ENCODE data around the gene CAPZA1.
A peak's percentile ranks its signal among the peaks of the same experiment; 100 is the strongest.

CAPZA1 gene

DNA sequence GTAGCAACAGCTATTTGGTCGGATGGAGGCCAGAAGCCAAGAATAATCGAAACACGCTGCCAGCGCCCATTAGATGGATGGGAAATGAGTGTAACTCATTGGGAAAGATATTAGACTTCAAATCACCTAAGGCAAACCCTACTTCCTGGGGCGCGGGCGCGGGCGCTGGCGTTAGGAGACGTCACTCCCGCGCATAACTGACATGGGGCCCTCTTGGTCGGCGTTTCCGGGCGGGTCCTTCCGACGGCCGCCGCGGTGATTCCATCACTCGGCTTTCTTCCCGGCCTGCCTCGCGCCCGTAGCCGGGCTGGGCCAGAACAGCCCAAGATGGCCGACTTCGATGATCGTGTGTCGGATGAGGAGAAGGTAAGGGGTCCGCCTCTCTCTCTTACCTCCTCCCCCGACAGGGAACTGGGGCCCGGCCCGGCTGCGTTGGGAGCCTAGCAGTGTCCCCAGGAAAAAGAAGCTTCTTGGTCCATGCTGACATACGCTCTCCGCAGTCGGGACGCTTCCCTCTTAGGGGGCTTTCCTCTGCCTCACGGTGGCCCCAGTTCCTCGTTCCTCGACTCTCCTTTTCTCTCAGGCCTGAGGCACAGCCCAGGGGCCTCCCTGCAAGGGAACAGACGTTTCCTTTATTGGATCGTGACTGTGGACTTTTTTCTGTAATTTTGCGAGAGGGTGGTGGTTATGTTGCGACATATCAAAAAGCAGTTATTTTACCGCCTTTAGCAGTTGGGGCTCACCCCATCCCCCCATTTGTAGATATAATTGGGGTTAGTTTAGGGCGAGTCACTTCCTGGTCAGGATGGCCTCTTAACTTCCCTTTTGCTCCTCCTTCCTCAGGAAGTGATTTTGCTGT, at the start of gene CAPZA1 (continued):
- TF ChIP-seq, protein P1, sequence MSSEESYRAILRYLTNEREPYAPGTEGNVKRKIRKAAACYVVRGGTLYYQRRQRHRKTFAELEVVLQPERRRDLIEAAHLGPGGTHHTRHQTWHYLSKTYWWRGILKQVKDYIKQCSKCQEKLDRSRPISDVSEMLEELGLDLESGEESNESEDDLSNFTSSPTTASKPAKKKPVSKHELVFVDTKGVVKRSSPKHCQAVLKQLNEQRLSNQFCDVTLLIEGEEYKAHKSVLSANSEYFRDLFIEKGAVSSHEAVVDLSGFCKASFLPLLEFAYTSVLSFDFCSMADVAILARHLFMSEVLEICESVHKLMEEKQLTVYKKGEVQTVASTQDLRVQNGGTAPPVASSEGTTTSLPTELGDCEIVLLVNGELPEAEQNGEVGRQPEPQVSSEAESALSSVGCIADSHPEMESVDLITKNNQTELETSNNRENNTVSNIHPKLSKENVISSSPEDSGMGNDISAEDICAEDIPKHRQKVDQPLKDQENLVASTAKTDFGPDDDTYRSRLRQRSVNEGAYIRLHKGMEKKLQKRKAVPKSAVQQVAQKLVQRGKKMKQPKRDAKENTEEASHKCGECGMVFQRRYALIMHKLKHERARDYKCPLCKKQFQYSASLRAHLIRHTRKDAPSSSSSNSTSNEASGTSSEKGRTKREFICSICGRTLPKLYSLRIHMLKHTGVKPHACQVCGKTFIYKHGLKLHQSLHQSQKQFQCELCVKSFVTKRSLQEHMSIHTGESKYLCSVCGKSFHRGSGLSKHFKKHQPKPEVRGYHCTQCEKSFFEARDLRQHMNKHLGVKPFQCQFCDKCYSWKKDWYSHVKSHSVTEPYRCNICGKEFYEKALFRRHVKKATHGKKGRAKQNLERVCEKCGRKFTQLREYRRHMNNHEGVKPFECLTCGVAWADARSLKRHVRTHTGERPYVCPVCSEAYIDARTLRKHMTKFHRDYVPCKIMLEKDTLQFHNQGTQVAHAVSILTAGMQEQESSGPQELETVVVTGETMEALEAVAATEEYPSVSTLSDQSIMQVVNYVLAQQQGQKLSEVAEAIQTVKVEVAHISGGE (tag by site-specific recombination; conservative IDR thresholded peaks at IDR 0.05; ENCODE audit: low read depth) = peak; percentile 76
- TF ChIP-seq YY1 (tag by site-specific recombination; IDR thresholded peaks at IDR 0.05) (peak; percentile 87), ZNF677 (tag by site-specific recombination; IDR thresholded peaks at IDR 0.05) (no peak), ZNF707 (tag by site-specific recombination; IDR thresholded peaks at IDR 0.05) (no peak), ZNF138 (tag by site-specific recombination; IDR thresholded peaks at IDR 0.05; ENCODE audit: borderline replicate concordance) (no peak), KLF16 (tag by site-specific recombination; IDR thresholded peaks at IDR 0.05) (no peak; the same call in 1 of the 2 replicates), ZNF48 (tag by site-specific recombination; IDR thresholded peaks at IDR 0.05) (no peak), GLIS2 (tag by site-specific recombination; IDR thresholded peaks at IDR 0.05) (peak; percentile 93), ZNF585B (tag by site-specific recombination; IDR thresholded peaks at IDR 0.05) (no peak; the same call in 1 of the 2 replicates), ZNF629 (tag by site-specific recombination; IDR thresholded peaks at IDR 0.05) (peak; percentile 99), ZNF76 (tag by site-specific recombination; IDR thresholded peaks at IDR 0.05; ENCODE audit: borderline replicate concordance, low read depth) (peak; percentile 91), ZNF341 (tag by site-specific recombination; IDR thresholded peaks at IDR 0.05; ENCODE audit: low read depth) (peak; percentile 84), ZNF558 (tag by site-specific recombination; IDR thresholded peaks at IDR 0.05) (0 out of 2 replicates have a peak, but pooled peaks have one; percentile 4), ZBTB7A (tag by site-specific recombination; IDR thresholded peaks at IDR 0.05; ENCODE audit: low read depth) (0 out of 2 replicates have a peak, but pooled peaks have one; percentile 11), ZNF837 (tag by site-specific recombination; IDR thresholded peaks at IDR 0.05) (no peak), SP2 (tag by site-specific recombination; IDR thresholded peaks at IDR 0.05) (peak; percentile 75), ZNF785 (tag by site-specific recombination; IDR thresholded peaks at IDR 0.05) (no peak), MZF1 (tag by site-specific recombination; IDR thresholded peaks at IDR 0.05; ENCODE audit: borderline replicate concordance) (no peak)
- TF ChIP-seq, protein P2, sequence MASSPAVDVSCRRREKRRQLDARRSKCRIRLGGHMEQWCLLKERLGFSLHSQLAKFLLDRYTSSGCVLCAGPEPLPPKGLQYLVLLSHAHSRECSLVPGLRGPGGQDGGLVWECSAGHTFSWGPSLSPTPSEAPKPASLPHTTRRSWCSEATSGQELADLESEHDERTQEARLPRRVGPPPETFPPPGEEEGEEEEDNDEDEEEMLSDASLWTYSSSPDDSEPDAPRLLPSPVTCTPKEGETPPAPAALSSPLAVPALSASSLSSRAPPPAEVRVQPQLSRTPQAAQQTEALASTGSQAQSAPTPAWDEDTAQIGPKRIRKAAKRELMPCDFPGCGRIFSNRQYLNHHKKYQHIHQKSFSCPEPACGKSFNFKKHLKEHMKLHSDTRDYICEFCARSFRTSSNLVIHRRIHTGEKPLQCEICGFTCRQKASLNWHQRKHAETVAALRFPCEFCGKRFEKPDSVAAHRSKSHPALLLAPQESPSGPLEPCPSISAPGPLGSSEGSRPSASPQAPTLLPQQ (tag by site-specific recombination; IDR thresholded peaks at IDR 0.05) = peak; percentile 58; the same call in 1 of the 2 replicates
- TF ChIP-seq, protein P3, sequence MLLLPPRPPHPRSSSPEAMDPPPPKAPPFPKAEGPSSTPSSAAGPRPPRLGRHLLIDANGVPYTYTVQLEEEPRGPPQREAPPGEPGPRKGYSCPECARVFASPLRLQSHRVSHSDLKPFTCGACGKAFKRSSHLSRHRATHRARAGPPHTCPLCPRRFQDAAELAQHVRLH (tag by site-specific recombination; IDR thresholded peaks at IDR 0.05) = no peak
- TF ChIP-seq, protein P4, sequence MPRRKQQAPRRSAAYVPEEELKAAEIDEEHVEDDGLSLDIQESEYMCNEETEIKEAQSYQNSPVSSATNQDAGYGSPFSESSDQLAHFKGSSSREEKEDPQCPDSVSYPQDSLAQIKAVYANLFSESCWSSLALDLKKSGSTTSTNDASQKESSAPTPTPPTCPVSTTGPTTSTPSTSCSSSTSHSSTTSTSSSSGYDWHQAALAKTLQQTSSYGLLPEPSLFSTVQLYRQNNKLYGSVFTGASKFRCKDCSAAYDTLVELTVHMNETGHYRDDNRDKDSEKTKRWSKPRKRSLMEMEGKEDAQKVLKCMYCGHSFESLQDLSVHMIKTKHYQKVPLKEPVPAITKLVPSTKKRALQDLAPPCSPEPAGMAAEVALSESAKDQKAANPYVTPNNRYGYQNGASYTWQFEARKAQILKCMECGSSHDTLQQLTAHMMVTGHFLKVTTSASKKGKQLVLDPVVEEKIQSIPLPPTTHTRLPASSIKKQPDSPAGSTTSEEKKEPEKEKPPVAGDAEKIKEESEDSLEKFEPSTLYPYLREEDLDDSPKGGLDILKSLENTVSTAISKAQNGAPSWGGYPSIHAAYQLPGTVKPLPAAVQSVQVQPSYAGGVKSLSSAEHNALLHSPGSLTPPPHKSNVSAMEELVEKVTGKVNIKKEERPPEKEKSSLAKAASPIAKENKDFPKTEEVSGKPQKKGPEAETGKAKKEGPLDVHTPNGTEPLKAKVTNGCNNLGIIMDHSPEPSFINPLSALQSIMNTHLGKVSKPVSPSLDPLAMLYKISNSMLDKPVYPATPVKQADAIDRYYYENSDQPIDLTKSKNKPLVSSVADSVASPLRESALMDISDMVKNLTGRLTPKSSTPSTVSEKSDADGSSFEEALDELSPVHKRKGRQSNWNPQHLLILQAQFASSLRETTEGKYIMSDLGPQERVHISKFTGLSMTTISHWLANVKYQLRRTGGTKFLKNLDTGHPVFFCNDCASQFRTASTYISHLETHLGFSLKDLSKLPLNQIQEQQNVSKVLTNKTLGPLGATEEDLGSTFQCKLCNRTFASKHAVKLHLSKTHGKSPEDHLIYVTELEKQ (tag by site-specific recombination; IDR thresholded peaks at IDR 0.05; ENCODE audit: borderline replicate concordance) = no peak
- TF ChIP-seq, protein P5, sequence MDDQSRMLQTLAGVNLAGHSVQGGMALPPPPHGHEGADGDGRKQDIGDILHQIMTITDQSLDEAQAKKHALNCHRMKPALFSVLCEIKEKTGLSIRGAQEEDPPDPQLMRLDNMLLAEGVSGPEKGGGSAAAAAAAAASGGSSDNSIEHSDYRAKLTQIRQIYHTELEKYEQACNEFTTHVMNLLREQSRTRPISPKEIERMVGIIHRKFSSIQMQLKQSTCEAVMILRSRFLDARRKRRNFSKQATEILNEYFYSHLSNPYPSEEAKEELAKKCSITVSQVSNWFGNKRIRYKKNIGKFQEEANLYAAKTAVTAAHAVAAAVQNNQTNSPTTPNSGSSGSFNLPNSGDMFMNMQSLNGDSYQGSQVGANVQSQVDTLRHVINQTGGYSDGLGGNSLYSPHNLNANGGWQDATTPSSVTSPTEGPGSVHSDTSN (CRISPR knock-in tag; IDR thresholded peaks at IDR 0.05) = 0 out of 2 replicates have a peak, but pooled peaks have one; percentile 61
- TF ChIP-seq, protein P6, sequence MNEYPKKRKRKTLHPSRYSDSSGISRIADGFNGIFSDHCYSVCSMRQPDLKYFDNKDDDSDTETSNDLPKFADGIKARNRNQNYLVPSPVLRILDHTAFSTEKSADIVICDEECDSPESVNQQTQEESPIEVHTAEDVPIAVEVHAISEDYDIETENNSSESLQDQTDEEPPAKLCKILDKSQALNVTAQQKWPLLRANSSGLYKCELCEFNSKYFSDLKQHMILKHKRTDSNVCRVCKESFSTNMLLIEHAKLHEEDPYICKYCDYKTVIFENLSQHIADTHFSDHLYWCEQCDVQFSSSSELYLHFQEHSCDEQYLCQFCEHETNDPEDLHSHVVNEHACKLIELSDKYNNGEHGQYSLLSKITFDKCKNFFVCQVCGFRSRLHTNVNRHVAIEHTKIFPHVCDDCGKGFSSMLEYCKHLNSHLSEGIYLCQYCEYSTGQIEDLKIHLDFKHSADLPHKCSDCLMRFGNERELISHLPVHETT (tag by site-specific recombination; IDR thresholded peaks at IDR 0.05) = no peak; the same call in 1 of the 2 replicates
- TF ChIP-seq, protein P7, sequence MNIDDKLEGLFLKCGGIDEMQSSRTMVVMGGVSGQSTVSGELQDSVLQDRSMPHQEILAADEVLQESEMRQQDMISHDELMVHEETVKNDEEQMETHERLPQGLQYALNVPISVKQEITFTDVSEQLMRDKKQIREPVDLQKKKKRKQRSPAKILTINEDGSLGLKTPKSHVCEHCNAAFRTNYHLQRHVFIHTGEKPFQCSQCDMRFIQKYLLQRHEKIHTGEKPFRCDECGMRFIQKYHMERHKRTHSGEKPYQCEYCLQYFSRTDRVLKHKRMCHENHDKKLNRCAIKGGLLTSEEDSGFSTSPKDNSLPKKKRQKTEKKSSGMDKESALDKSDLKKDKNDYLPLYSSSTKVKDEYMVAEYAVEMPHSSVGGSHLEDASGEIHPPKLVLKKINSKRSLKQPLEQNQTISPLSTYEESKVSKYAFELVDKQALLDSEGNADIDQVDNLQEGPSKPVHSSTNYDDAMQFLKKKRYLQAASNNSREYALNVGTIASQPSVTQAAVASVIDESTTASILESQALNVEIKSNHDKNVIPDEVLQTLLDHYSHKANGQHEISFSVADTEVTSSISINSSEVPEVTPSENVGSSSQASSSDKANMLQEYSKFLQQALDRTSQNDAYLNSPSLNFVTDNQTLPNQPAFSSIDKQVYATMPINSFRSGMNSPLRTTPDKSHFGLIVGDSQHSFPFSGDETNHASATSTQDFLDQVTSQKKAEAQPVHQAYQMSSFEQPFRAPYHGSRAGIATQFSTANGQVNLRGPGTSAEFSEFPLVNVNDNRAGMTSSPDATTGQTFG (tag by site-specific recombination; IDR thresholded peaks at IDR 0.05; ENCODE audit: borderline replicate concordance) = no peak

Data from HEK293 (cell line).